ENCODE measurements around the gene CLDN24.

CLDN24 gene

GRCh38 chr4:183322326-183322725 is at the start of gene CLDN24:
TSS of gene CLDN24 (minus strand) at chr4:183322426. CDS start at chr4:183322426, 0 bp downstream.
- no peaks in the 10 kb centered on the region for H3K9me3 ChIP-seq (ENCODE audit: insufficient read depth, low read length)
- H3K79me2 ChIP-seq (ENCODE audit: insufficient read depth, low read length): no peaks in the 10 kb centered on the region
- TF ChIP-seq EZH2phosphoT487 (conservative IDR thresholded peaks at IDR 0.05; ENCODE audit: low read length): no peak
- no peak for TF ChIP-seq CTCF (IDR thresholded peaks at IDR 0.05; ENCODE audit: insufficient read depth, low read length, poor library complexity, severe bottlenecking)
- H3K36me3 ChIP-seq (ENCODE audit: low read length): no peaks in the 10 kb centered on the region
- no peak within 1 kb of the TSS for H3K4me2 ChIP-seq (ENCODE audit: low read depth, low read length, poor library complexity, severe bottlenecking)
- H4K20me1 ChIP-seq (ENCODE audit: low read depth, low read length): no peaks in the 10 kb centered on the region
- no peaks in the 10 kb centered on the region for H3K27me3 ChIP-seq (ENCODE audit: low read length)
- no peaks in the 10 kb centered on the region for H3F3A ChIP-seq (ENCODE audit: insufficient read depth)
- no peaks in the 10 kb centered on the region for H3K9me2 ChIP-seq (replicated peaks; ENCODE audit: insufficient read depth, low read length)
- H3K27ac ChIP-seq (ENCODE audit: low read depth, low read length): no peak within 1 kb of the TSS
- H3K4me3 ChIP-seq (ENCODE audit: insufficient read depth, low read length, poor library complexity, severe bottlenecking): no peak within 1 kb of the TSS
- H2AFZ ChIP-seq (ENCODE audit: low read depth, low read length, severe bottlenecking): no peak within 1 kb of the TSS
- H3K9ac ChIP-seq (ENCODE audit: low read length): no peak within 1 kb of the TSS

- Histone ChIP-seq H2AFZ (ENCODE audit: low read depth, low read length, severe bottlenecking) (no peak overlapping the region), H3K9ac (ENCODE audit: low read length) (no peak overlapping the region), H3K9me2 (replicated peaks; ENCODE audit: insufficient read depth, low read length) (no peaks in the 10 kb centered on the region), H3K36me3 (ENCODE audit: low read length) (no peaks in the 10 kb centered on the region), H4K20me1 (ENCODE audit: low read depth, low read length) (no peaks in the 10 kb centered on the region), H3K9me3 (ENCODE audit: insufficient read depth, low read length) (no peaks in the 10 kb centered on the region), H3K4me2 (ENCODE audit: low read depth, low read length, poor library complexity, severe bottlenecking) (no peak overlapping the region), H3K27ac (ENCODE audit: low read depth, low read length) (no peak overlapping the region), H3K4me3 (ENCODE audit: insufficient read depth, low read length, poor library complexity, severe bottlenecking) (no peak overlapping the region), H3K79me2 (ENCODE audit: insufficient read depth, low read length) (no peaks in the 10 kb centered on the region), H3K27me3 (ENCODE audit: low read length) (no peaks in the 10 kb centered on the region), H3F3A (ENCODE audit: insufficient read depth) (no peaks in the 10 kb centered on the region)
- TF ChIP-seq EZH2phosphoT487 (conservative IDR thresholded peaks at IDR 0.05; ENCODE audit: low read length) (no peak), CTCF (IDR thresholded peaks at IDR 0.05; ENCODE audit: insufficient read depth, low read length, poor library complexity, severe bottlenecking) (no peak)
Observed at GRCh38 chr4:183370786-183371185, 48.6 kb upstream of the CLDN24 start.

- H2AFZ ChIP-seq (ENCODE audit: low read depth, low read length, severe bottlenecking): no peak overlapping the region
Observed at GRCh38 chr4:183369073-183369472, 46.8 kb upstream of the CLDN24 start.

More at GRCh38 chr4:183369073-183369472, 46.8 kb upstream of the CLDN24 start:
- no peaks in the 10 kb centered on the region for H3K36me3 ChIP-seq (ENCODE audit: low read length)
- H3K9ac ChIP-seq (ENCODE audit: low read length): no peak overlapping the region
- H3K9me2 ChIP-seq (replicated peaks; ENCODE audit: insufficient read depth, low read length): no peaks in the 10 kb centered on the region
- H3K4me2 ChIP-seq (ENCODE audit: low read depth, low read length, poor library complexity, severe bottlenecking): no peak overlapping the region
- H3F3A ChIP-seq (ENCODE audit: insufficient read depth): no peaks in the 10 kb centered on the region
- H3K27me3 ChIP-seq (ENCODE audit: low read length): no peaks in the 10 kb centered on the region
- H3K27ac ChIP-seq (ENCODE audit: low read depth, low read length): no peak overlapping the region
- no peaks in the 10 kb centered on the region for H3K9me3 ChIP-seq (ENCODE audit: insufficient read depth, low read length)
- H4K20me1 ChIP-seq (ENCODE audit: low read depth, low read length): no peaks in the 10 kb centered on the region
- H3K79me2 ChIP-seq (ENCODE audit: insufficient read depth, low read length): no peaks in the 10 kb centered on the region
- TF ChIP-seq EZH2phosphoT487 (conservative IDR thresholded peaks at IDR 0.05; ENCODE audit: low read length): no peak
- no peak for TF ChIP-seq CTCF (IDR thresholded peaks at IDR 0.05; ENCODE audit: insufficient read depth, low read length, poor library complexity, severe bottlenecking)
- H3K4me3 ChIP-seq (ENCODE audit: insufficient read depth, low read length, poor library complexity, severe bottlenecking): no peak overlapping the region

Data from SU-DHL-6 (cell line).